ENCODE measurements around the gene TBC1D25.
A peak's percentile ranks its signal among the peaks of the same experiment; 100 is the strongest.
"Not testable (repeated sequence)": the region's sequence is repeated elsewhere in the genome, so short reads cannot be mapped to it uniquely, and the experiment has no call there.

TBC1D25 gene

GRCh38 chrX:48516285-48516684 lies 23.2 kb upstream of the TBC1D25 start:
- DNase-seq, result no peak

- no peak for DNase-seq
Measured at GRCh38 chrX:48516987-48517386, 22.5 kb upstream of the TBC1D25 start.

- DNase-seq, result not testable (repeated sequence)
Measured at GRCh38 chrX:48519481-48519880, 20.0 kb upstream of the TBC1D25 start.

GRCh38 chrX:48520455-48520854 lies 19.1 kb upstream of the TBC1D25 start:
- no peak for DNase-seq

GRCh38 chrX:48520976-48521352 lies 18.6 kb upstream of the TBC1D25 start:
- peak; percentile 33 for DNase-seq

- peak; percentile 97 for DNase-seq
Measured at GRCh38 chrX:48521353-48522243, 17.9 kb upstream of the TBC1D25 start, which contains the start of gene EBP. Gene EBP, plus strand, starts transcription at chrX:48521808. Its CDS starts 1,964 bp downstream, at chrX:48523772.

- no peak for DNase-seq
Measured at GRCh38 chrX:48522291-48522690, 17.2 kb upstream of the TBC1D25 start.

- no peak for DNase-seq
Measured at GRCh38 chrX:48523682-48524081, 15.8 kb upstream of the TBC1D25 start.

GRCh38 chrX:48525853-48526252 lies 13.7 kb upstream of the TBC1D25 start:
- DNase-seq, result not testable (repeated sequence)

- no peak for DNase-seq
Measured at GRCh38 chrX:48530736-48531135, 8.8 kb upstream of the TBC1D25 start.

GRCh38 chrX:48531358-48531959 lies 8.1 kb upstream of the TBC1D25 start:
- DNase-seq, result peak; percentile 90

- no peak for DNase-seq
Measured at GRCh38 chrX:48532161-48532560, 7.4 kb upstream of the TBC1D25 start.

GRCh38 chrX:48533165-48533564 lies 6.3 kb upstream of the TBC1D25 start:
- DNase-seq, result no peak

- no peak for DNase-seq
Measured at GRCh38 chrX:48538641-48539344, 721 bp upstream of the TBC1D25 start.

- DNase-seq, result peak; percentile 24
Measured at GRCh38 chrX:48540028-48540375, 488 bp downstream of the TBC1D25 start.

GRCh38 chrX:48540480-48540879 lies 966 bp downstream of the TBC1D25 start:
- no peak for DNase-seq

GRCh38 chrX:48541140-48541814 lies 1.8 kb downstream of the TBC1D25 start:
- no peak for DNase-seq

- DNase-seq, result no peak
Measured at GRCh38 chrX:48548871-48549270, 9.4 kb downstream of the TBC1D25 start.

- not testable (repeated sequence) for DNase-seq
Measured at GRCh38 chrX:48555731-48556325, 16.3 kb downstream of the TBC1D25 start.

GRCh38 chrX:48558271-48558670 lies 18.8 kb downstream of the TBC1D25 start:
- no peak for DNase-seq

GRCh38 chrX:48559636-48560035 lies 20.1 kb downstream of the TBC1D25 start:
- no peak for DNase-seq

GRCh38 chrX:48560056-48560455 lies 20.5 kb downstream of the TBC1D25 start:
- DNase-seq, result no peak

GRCh38 chrX:48560681-48561080 lies 21.2 kb downstream of the TBC1D25 start:
- no peak for DNase-seq
